ENCODE results near the gene HYOU1. TPM values are rescaled to one million over a fixed set of nuclear protein-coding genes. Genes with fewer than 3 reads are reported as not detected.
"Not testable (repeated sequence)": the region's sequence is repeated elsewhere in the genome, so short reads cannot be mapped to it uniquely, and the experiment has no call there.

Gene HYOU1
- total RNA-seq, 1 donor from 2014 or later = 201 TPM

GRCh38 chr11:119046489-119046888 is 10.5 kb downstream of the HYOU1 start:
- DNase-seq (ENCODE audit: low spot score) = no peak

DNA sequence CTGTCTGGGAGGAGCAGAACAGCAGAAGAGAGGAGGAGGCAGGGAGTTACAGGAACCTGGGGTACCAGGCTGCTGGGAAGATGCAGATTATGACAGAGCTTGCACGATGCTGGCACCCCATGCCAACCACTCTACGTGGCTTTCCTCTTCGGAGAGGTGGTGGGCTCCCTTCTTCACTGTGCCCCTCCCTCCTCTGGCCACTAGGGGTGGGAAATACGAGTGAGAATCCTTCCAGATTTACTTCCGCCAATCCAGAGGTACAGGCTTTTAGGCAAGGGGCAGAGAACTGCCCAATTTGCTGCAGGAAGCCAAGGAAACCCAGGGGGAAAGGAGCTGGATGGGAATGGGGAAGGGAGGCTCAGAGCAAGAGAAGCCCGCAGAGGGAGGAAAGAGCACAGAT is 12.3 kb downstream of the HYOU1 start:
- DNase-seq (ENCODE audit: low spot score) = no peak

DNA sequence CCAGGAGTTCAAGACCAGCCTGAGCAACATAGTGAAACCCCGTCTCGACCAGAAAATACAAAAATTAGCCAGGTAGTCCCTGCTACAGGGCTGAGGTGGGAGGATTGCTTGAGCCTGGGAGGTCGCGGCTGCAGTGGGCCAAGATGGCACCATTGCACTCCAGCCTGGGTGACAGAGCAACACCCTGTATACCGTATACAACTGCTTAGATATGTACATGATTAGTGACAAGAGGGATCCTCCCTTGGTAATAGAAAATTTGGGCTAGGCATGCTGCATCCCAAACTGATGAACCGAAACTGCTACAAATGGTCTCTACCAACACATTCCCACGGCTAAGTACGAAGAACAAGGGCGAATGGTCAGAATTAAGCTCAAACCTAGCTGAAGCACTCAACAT is 14.1 kb downstream of the HYOU1 start:
- no peak for DNase-seq (ENCODE audit: low spot score)

GRCh38 chr11:119041821-119042514 is 15.0 kb downstream of the HYOU1 start:
- DNase-seq (ENCODE audit: low spot score) = no peak

DNA sequence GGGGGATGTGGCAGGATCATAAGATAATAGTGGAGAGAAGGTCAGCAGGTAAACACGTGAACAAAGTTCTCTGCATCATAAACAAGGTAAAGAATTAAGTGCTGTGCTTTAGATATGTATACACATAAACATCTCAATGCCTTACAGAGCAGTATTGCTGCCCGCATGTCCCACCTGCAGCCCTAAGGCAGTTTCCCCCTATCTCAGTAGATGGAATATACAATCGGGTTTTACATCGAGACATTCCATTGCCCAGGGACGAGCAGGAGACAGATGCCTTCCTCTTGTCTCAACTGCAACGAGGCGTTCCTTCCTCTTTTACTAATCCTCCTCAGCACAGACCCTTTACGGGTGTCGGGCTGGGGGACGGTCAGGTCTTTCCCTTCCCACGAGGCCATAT is 17.5 kb downstream of the HYOU1 start:
- not testable (repeated sequence) for DNase-seq (ENCODE audit: low spot score)

DNA sequence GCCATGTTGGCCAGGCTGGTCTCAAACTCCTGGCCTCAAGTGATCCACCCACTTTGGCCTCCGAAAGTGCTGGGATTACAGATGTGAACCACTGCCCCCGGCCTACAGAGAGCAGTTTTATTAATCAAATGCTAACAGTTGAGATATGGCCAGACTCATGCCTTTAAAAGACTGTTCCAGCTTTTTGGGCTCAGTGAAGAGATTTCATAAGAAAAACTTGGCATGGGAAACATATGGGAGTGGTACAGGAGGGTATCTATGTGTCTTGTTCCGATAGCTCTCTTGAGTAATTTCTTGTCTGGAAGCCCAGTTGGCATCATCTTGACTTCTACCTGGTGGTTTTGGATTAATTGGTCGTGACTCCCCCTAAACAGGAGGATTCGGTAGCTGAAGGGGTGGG is 18.1 kb downstream of the HYOU1 start:
- no peak for DNase-seq (ENCODE audit: low spot score)

- no peak for DNase-seq (ENCODE audit: low spot score)
Observed at GRCh38 chr11:119034813-119035212, 22.2 kb downstream of the HYOU1 start.

GRCh38 chr11:119033421-119033820 is 23.6 kb downstream of the HYOU1 start:
- not testable (repeated sequence) for DNase-seq (ENCODE audit: low spot score)

- no peak for DNase-seq (ENCODE audit: low spot score)
Observed at GRCh38 chr11:119031912-119032280, 25.1 kb downstream of the HYOU1 start.

GRCh38 chr11:119030329-119031047 is 26.5 kb downstream of the HYOU1 start, which contains the start of gene SLC37A4:
SLC37A4 (minus strand) TSS chr11:119030877.
- peak; percentile 98 for DNase-seq (ENCODE audit: low spot score)

DNA sequence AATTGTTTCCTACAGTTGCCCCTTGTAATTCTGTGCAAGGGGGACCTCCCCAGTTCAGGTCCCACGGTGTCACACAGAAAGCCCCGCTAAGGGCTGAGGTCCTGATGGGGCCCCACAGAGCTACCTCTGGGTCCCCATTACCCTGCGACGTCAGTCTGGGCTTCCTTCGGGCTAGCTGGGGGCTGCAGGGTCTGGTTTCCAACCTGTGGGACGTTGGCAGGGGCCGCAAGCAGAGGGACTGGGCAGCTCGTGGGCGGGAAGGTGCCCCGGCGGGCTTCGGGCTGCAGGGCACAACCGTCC is 27.0 kb downstream of the HYOU1 start:
- no peak for DNase-seq (ENCODE audit: low spot score)

DNA sequence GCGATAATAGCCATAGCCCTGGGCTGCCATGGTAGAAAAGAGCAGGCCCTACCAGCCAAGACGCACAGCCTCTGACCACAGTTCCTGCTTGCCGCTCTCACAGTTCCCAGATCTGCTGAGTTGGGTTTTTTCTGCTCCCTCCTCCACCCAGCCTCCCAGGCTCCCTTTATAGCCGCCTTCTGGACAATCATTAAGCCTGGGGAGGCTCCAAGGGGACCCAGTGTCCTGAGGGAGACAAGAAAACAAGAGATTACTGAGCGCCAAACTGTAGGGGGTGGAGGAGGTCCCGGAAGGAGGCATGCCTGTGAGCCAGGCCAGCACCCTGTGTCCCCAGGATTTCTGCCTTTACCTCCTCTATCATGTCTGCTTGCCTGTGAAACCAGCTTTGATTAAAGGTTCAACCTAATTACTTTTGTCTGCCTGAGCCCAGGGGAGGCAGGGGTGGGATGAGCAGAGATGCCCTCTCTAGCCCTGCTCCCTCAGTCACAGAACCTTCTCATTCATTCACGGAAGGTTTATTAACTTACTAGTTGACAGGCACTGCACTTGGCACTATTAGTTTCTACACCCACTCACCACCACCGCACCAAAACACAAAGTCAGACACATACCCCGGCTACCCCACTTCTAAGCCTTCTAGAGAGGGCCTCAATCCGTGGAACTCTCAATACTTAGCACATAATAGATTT is 27.5 kb downstream of the HYOU1 start:
- DNase-seq (ENCODE audit: low spot score) = peak; percentile 87

- no peak for DNase-seq (ENCODE audit: low spot score)
Observed at GRCh38 chr11:119029069-119029339, 28.0 kb downstream of the HYOU1 start.

- no peak for DNase-seq (ENCODE audit: low spot score)
Observed at GRCh38 chr11:119028346-119029068, 28.5 kb downstream of the HYOU1 start.

- DNase-seq (ENCODE audit: low spot score) = no peak
Observed at GRCh38 chr11:119027561-119028345, 29.3 kb downstream of the HYOU1 start.

GRCh38 chr11:119026970-119027369 is 30.0 kb downstream of the HYOU1 start:
- peak; percentile 64 for DNase-seq (ENCODE audit: low spot score)

- DNase-seq (ENCODE audit: low spot score) = no peak
Observed at GRCh38 chr11:119025978-119026766, 30.8 kb downstream of the HYOU1 start.

DNA sequence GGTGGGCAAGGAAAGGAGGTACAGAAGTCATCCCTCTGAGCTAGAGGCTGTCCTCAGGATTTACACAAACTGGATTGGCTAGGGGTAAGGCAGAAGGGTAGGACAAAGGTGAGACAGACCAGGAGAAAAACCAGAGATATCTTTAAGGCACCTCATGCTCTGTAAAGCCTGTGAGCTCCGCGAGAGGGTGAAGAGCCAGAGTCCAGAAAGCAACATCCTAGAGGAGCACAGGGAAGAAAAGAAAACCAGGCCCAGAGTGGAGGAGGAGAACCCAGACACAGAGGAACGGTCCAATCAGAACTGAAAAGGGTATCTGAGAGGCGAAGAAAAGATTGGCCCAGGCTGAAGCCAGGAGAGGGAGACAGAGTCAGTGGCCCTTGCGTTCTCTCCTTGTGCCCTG is 31.5 kb downstream of the HYOU1 start:
- DNase-seq (ENCODE audit: low spot score) = no peak

GRCh38 chr11:119025099-119025473 is 31.9 kb downstream of the HYOU1 start:
- DNase-seq (ENCODE audit: low spot score) = no peak

DNA sequence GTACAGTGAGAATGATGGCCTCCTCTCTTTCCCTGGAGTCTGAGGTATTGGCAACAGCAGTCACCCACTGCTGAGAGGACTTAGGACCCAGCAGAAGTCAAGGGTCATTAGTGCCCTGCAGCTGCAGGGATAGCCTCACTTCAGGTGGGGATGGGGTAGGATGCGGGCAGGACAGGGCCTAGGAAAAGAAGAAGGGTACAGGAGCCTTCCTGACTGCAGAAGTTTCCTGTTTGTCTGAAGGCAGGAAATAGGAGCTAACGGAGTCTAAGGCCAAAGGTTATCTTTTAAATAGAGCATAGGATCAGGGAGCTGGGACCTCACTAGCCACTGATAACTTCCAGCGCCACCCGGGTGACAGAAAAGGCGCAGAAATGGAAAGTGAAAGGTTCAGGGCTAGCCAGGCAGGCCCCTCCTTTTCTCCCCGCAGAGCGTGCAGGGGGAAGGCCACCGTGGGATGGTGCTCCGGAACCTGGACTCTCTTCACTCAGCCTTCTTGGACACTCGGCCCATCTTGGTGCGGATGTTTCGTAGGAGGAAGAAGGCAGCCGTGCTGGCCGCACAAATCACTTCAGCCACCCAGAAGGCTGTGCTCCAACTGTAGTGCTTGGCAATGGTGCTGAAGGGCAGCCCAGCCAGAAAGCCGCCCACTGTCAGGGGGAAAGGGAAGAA is 32.4 kb downstream of the HYOU1 start:
- DNase-seq (ENCODE audit: low spot score) = no peak

- DNase-seq (ENCODE audit: low spot score) = no peak
Observed at GRCh38 chr11:119023741-119024140, 33.3 kb downstream of the HYOU1 start.

Measured in mucosa of gallbladder (tissue), 1 donor.